ENCODE results near the gene ZNF546. TPM values are rescaled to one million over a fixed set of nuclear protein-coding genes. Genes with fewer than 3 reads are reported as not detected.
"Not testable (repeated sequence)": the region's sequence is repeated elsewhere in the genome, so short reads cannot be mapped to it uniquely, and the experiment has no call there.

ZNF546 gene
- total RNA-seq, 2 experiments from 2014 or later = 9.3 to 9.9 TPM

DNA sequence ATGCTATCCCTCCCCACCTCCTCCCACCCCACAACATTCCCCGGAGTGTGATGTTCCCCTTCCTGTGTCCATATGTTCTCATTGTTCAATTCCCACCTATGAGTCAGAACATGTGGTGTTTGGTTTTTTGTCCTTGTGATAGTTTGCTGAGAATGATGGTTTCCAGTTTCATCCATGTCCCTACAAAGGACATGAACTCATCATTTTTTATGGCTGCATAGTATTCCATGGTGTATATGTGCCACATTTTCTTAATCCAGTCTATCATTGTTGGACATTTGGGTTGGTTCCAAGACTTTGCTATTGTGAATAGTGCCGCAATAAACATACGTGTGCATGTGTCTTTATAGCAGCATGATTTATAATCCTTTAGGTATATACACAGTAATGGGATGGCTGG lies 41.2 kb downstream of the ZNF546 start:
- ATAC-seq (ENCODE audit: low read depth) = not testable (repeated sequence)

DNA sequence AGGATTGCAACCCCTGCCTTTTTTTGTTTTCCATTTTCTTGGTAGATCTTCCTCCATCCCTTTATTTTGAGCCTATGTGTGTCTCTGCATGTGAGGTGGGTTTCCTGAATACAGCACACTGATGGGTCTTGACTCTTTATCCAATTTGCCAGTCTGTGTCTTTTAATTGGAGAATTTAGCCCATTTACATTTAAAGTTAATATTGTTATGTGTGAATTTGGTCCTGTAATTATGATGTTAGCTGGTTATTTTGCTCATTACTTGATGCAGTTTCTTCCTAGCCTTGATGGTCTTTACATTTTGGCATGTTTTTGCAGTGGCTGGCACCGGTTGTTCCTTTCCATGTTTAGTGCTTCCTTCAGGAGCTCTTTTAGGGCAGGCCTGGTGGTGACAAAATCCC lies 44.9 kb downstream of the ZNF546 start:
- ATAC-seq (ENCODE audit: low read depth); H3K27ac Mint-ChIP-seq; DNase-seq; H3K4me3 Mint-ChIP-seq; H3K4me1 Mint-ChIP-seq; H3K27me3 Mint-ChIP-seq; POLR2A ChIA-PET: not testable (repeated sequence)
- peaks cover 53% of the 10 kb centered on the region for H3K36me3 Mint-ChIP-seq
- peaks cover 35% of the 10 kb centered on the region for H3K9me3 Mint-ChIP-seq

More for the DNA sequence above, 41.2 kb downstream of the ZNF546 start:
- H3K27ac Mint-ChIP-seq, POLR2A ChIA-PET, H3K4me3 Mint-ChIP-seq, H3K4me1 Mint-ChIP-seq, H3K27me3 Mint-ChIP-seq, DNase-seq: not testable (repeated sequence)
- Mint-ChIP-seq H3K36me3 (peaks cover 41% of the 10 kb centered on the region), H3K9me3 (peaks cover 33% of the 10 kb centered on the region)

DNA sequence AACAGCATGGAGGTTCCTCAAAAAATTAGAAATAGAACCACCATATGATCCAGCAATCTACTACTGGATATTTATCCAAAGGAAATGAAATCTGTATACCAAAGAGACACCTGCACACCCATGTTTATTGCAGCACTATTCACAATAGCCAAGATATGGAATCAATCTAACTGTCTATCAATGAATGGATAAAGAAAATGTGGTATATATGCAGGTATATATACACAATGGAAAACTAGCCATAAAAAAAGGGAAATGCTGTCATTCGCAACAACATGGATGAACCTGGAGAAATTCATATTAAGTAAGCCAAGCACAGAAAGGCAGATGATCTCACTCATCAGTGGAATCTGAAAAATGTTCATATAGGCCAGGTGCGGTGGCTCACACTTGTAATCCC lies 56.6 kb downstream of the ZNF546 start:
- H3K4me3 Mint-ChIP-seq = peak overlapping the region; percentile 6
- H3K9me3 Mint-ChIP-seq = peaks cover 32% of the 10 kb centered on the region
- H3K27ac Mint-ChIP-seq = no peak overlapping the region
- DNase-seq = no peak
- H3K4me1 Mint-ChIP-seq = peaks cover 40% of the 10 kb centered on the region
- POLR2A ChIA-PET = no interaction called here
- peaks cover 46% of the 10 kb centered on the region for H3K36me3 Mint-ChIP-seq
- no peaks in the 10 kb centered on the region for H3K27me3 Mint-ChIP-seq
- no peak for ATAC-seq (ENCODE audit: low read depth)

GRCh38 chr19:40054632-40055031 lies 57.8 kb downstream of the ZNF546 start:
- H3K9me3 Mint-ChIP-seq = peaks cover 30% of the 10 kb centered on the region
- peaks cover 4% of the 10 kb centered on the region for H3K27me3 Mint-ChIP-seq
- POLR2A ChIA-PET = interaction anchor here (2.2 kb wide), 2 partner anchors 36 to 58 kb away, joined by 7 to 11 read pairs; partner anchors contain the start of genes ZNF546 and ZNF780A
- H3K36me3 Mint-ChIP-seq = peaks cover 38% of the 10 kb centered on the region
- H3K27ac Mint-ChIP-seq = no peak overlapping the region
- H3K4me1 Mint-ChIP-seq = peaks cover 40% of the 10 kb centered on the region
- ATAC-seq (ENCODE audit: low read depth) (no peak), DNase-seq (no peak)
- peak overlapping the region; percentile 99 for H3K4me3 Mint-ChIP-seq

- Mint-ChIP-seq H3K27me3 (peaks cover 4% of the 10 kb centered on the region), H3K4me3 (peak overlapping the region; percentile 99), H3K4me1 (peaks cover 40% of the 10 kb centered on the region), H3K36me3 (peaks cover 34% of the 10 kb centered on the region), H3K9me3 (peaks cover 34% of the 10 kb centered on the region), H3K27ac (peak overlapping the region; percentile 97)
- ATAC-seq (ENCODE audit: low read depth) (no peak), DNase-seq (no peak)
- POLR2A ChIA-PET = interaction anchor here (0.8 to 2.2 kb wide), 4 partner anchors 35 to 221 kb away, joined by 5 to 11 read pairs (median 6); partner anchors contain the start of genes DYRK1B, PSMC4, ZNF546 and ZNF780A
These were observed 58.2 kb downstream of the ZNF546 start for GRCh38 chr19:40055049-40055448.

DNA sequence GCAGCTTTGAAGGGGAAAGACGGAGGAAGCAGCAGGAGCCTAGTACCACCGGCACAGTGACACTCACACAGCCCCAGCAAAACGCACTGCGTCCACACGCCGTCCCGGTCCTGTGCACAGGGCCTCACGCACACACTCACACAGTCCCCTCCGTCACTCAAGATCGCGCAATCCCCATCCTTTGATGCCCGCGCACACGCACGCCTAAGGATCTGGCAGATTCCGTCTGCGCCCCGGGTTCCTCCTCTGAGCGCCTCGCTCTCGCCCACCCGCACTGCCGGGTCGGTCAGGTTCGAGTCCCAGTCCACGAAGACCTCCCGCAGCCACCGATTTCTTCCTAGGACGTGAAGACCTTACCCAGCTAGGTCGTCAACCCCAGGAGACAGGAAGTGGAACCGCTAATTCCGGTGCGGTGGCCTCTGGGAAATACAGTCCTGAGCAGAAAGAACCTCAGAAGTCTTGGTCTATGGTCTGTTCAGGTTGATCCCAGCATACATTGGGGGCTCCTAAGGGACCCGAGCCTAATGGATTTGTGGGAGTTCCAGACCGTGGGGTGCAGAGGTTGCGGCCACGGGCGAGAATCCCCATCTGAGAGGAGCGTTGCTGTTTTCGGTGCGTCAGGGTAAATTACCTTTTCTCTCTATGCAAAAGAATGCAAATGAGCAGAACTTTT lies 59.1 kb downstream of the ZNF546 start, which contains the start of gene ZNF780B:
ZNF780B (minus strand) TSS at position 400 of the 673 bp plus-strand sequence. CDS start 5,899 bp downstream, outside the sequence.
- Mint-ChIP-seq H3K9me3 (peaks cover 31% of the 10 kb centered on the region), H3K36me3 (peaks cover 28% of the 10 kb centered on the region)

GRCh38 chr19:40056505-40056904 lies 59.6 kb downstream of the ZNF546 start:
- peaks cover 28% of the 10 kb centered on the region for H3K36me3 Mint-ChIP-seq
- no peak for ATAC-seq (ENCODE audit: low read depth)
- DNase-seq = no peak
- POLR2A ChIA-PET = interaction anchor here (1.8 to 2.2 kb wide), 2 partner anchors 34 to 86 kb away, joined by 6 to 11 read pairs; partner anchors contain the start of genes PSMC4 and ZNF780A
- peak overlapping the region; percentile 97 for H3K27ac Mint-ChIP-seq
- peak overlapping the region; percentile 99 for H3K4me3 Mint-ChIP-seq
- peaks cover 29% of the 10 kb centered on the region for H3K9me3 Mint-ChIP-seq
- H3K27me3 Mint-ChIP-seq = peaks cover 11% of the 10 kb centered on the region
- peaks cover 40% of the 10 kb centered on the region for H3K4me1 Mint-ChIP-seq

More for the DNA sequence above, 59.1 kb downstream of the ZNF546 start, which contains the start of gene ZNF780B:
- Mint-ChIP-seq H3K27me3 (peaks cover 8% of the 10 kb centered on the region), H3K4me3 (peak within 1 kb of the TSS; percentile 99), H3K27ac (peak within 1 kb of the TSS; percentile 97), H3K4me1 (peaks cover 40% of the 10 kb centered on the region)
- POLR2A ChIA-PET = interaction anchor here (0.8 to 2.2 kb wide), 4 partner anchors 35 to 222 kb away, joined by 5 to 11 read pairs (median 6); partner anchors contain the start of genes DYRK1B, PSMC4, ZNF546 and ZNF780A
- peak; percentile 92 for ATAC-seq (ENCODE audit: low read depth)
- DNase-seq = peak; percentile 79

DNA sequence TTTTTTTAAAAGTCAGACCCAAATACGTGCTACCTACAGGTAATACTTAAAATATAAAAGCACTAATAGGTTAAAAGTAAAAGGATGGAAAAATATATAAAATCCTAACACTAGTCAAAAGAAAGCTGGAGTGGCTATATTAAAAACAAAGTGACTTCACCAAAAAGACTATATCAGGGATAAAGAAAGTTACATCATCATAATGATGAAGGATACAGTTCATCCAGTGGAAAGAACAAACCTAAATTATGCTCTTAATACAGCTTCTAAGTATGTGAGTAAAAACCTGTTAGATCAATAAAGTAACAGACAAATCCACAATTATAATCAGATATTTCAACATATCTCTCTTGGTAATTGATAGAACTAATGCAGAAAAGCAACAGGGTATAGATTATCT lies 60.3 kb downstream of the ZNF546 start:
- peaks cover 27% of the 10 kb centered on the region for H3K9me3 Mint-ChIP-seq
- peak overlapping the region; percentile 99 for H3K4me3 Mint-ChIP-seq
- peaks cover 16% of the 10 kb centered on the region for H3K27me3 Mint-ChIP-seq
- POLR2A ChIA-PET = no interaction called here
- no peak for DNase-seq
- H3K27ac Mint-ChIP-seq = no peak overlapping the region
- H3K36me3 Mint-ChIP-seq = peaks cover 27% of the 10 kb centered on the region
- no peak for ATAC-seq (ENCODE audit: low read depth)
- peaks cover 40% of the 10 kb centered on the region for H3K4me1 Mint-ChIP-seq

GRCh38 chr19:40059624-40060023 lies 62.8 kb downstream of the ZNF546 start:
- POLR2A ChIA-PET = no interaction called here
- peaks cover 22% of the 10 kb centered on the region for H3K27me3 Mint-ChIP-seq
- no peak overlapping the region for H3K4me3 Mint-ChIP-seq
- H3K4me1 Mint-ChIP-seq = peaks cover 20% of the 10 kb centered on the region
- peaks cover 3% of the 10 kb centered on the region for H3K36me3 Mint-ChIP-seq
- H3K27ac Mint-ChIP-seq = no peak overlapping the region
- no peak for DNase-seq
- ATAC-seq (ENCODE audit: low read depth) = no peak
- H3K9me3 Mint-ChIP-seq = peaks cover 17% of the 10 kb centered on the region

- Mint-ChIP-seq H3K36me3 (peaks cover 54% of the 10 kb centered on the region), H3K9me3 (peaks cover 28% of the 10 kb centered on the region), H3K4me3 (no peak overlapping the region), H3K27me3 (no peaks in the 10 kb centered on the region), H3K4me1 (no peaks in the 10 kb centered on the region), H3K27ac (no peak overlapping the region)
- ATAC-seq (ENCODE audit: low read depth) (no peak), DNase-seq (no peak)
- POLR2A ChIA-PET = no interaction called here
These were observed 73.2 kb downstream of the ZNF546 start for GRCh38 chr19:40070058-40070457.

Other genes with a start within 250 kb of the ZNF546 start
- gene LEUTX, start 218.2 kb upstream of the ZNF546 start, total RNA-seq = not detected
- gene DYRK1B, start 162.9 kb upstream of the ZNF546 start, total RNA-seq = 10 to 100 TPM; 15.8 to 17.3 TPM
- gene FBL, start 150.7 kb upstream of the ZNF546 start, total RNA-seq = 100 to 1,000 TPM; 344 to 357 TPM
- 10 to 100 TPM; 13.1 to 14.0 TPM for gene FCGBP, start 62.4 kb upstream of the ZNF546 start, total RNA-seq
- 10 to 100 TPM; 81.9 to 84.5 TPM for gene PSMC4, start 25.9 kb upstream of the ZNF546 start, total RNA-seq
- gene ZNF780B, start 59.2 kb downstream of the ZNF546 start, total RNA-seq = 10 to 100 TPM; 35.6 to 39.4 TPM
- 10 to 100 TPM; 30.2 to 32.2 TPM for gene ZNF780A, start 93.9 kb downstream of the ZNF546 start, total RNA-seq
- 10 to 100 TPM; 25.6 to 26.4 TPM for gene MAP3K10, start 194.4 kb downstream of the ZNF546 start, total RNA-seq
- not detected for gene TTC9B, start 221.3 kb downstream of the ZNF546 start, total RNA-seq
- under 1 TPM; 0.53 to 0.99 TPM for gene CCNP, start 229.6 kb downstream of the ZNF546 start, total RNA-seq